Activated CD8-positive, alpha-beta memory T cell treated with anti-CD3 and anti-CD28 coated beads, Interleukin-2, amount 50 U/mL, for 48 hours (primary cell): Measurements from ENCODE around the gene FKBP2.

ENCODE experiments used
- DNase-seq: peaks from one replicate; pipeline ENCODE4 v3.0.0-alpha.2; 2020

FKBP2 gene

DNA sequence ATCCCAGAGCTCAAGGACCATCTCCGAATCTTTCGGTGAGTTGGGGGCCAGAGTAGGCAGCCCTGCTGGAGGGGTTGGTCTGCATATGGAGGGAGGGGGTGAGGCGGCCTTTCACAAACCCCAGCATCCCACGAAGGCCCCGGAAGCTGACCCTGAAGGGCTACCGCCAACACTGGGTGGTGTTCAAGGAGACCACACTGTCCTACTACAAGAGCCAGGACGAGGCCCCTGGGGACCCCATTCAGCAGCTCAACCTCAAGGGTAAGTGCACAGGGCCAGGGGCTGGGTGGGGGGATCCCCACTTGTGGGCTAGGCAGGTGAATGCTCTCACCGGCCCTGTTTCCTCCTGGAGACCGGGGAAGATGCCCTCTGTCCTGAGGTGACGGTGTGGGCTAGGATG, 21.1 kb upstream of the FKBP2 start:
- no peak for DNase-seq

DNA sequence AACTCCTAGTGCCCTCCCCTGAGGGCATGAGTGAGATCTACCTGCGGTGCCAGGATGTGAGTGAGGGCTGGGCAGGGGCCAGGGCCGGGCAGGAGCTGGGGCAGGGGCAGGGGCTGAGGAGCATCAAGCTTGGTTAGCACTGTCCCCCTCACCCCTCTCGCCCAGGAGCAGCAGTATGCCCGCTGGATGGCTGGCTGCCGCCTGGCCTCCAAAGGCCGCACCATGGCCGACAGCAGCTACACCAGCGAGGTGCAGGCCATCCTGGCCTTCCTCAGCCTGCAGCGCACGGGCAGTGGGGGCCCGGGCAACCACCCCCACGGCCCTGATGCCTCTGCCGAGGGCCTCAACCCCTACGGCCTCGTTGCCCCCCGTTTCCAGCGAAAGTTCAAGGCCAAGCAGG, 20.6 kb upstream of the FKBP2 start:
- no peak for DNase-seq

- no peak for DNase-seq
Measured at GRCh38 chr11:64220798-64221197, 20.1 kb upstream of the FKBP2 start.

DNA sequence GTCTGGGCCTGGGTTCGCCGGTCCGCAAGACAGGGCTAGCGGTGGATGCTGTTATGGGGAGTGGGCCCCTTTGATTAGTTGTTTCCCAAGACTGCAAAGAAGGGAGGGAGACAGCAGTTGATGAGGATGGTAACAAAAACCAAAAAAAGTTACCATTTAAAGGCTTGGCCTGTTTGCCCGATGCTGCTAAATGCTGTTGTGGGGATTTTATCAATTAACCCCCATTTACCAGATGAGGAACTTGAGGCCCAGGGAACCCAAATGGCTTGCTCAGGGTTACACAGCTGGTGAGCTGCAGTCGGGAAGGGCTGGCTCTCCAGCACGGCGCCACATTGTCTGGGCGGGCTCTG, 18.3 kb upstream of the FKBP2 start:
- no peak for DNase-seq

GRCh38 chr11:64223001-64223651, 17.8 kb upstream of the FKBP2 start:
- no peak for DNase-seq

DNA sequence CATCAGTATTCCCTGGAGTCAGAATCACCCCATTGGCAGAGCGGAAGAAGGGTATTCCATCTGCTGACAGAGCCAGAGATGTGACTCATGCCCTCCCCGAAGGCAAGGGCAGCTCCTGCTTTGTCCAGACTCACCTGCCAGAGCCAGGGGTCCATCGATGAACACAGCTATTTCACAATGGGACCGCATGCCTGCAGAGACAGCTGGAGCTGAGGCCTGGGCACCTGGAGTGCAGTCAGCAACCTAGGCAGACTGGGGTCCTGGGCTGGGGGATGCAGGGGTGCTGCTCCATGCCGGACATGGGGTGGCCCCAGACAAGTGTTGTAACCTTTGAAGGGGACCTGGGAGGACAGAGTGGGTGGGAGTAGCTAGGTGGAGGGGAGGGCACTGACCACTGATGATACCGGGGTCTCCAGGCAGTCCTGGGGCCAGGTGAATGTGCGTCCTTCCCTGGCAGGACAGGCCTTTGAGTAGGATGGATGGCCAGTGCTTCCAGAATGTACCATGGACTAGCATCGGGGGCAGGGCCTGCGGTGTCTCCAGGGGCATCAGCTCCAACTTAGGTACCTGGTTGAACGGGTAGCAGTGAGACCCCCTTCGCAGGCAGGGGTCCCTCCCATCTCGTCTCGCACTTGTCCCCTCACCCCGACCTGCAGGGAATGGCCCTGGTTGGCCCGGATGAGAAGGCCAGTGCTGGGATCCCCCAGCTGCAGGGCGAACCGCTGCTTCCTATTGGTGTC, 16.6 kb upstream of the FKBP2 start:
- no peak for DNase-seq

- peak; percentile 70 for DNase-seq
Measured at GRCh38 chr11:64224891-64225607, 15.8 kb upstream of the FKBP2 start.

DNA sequence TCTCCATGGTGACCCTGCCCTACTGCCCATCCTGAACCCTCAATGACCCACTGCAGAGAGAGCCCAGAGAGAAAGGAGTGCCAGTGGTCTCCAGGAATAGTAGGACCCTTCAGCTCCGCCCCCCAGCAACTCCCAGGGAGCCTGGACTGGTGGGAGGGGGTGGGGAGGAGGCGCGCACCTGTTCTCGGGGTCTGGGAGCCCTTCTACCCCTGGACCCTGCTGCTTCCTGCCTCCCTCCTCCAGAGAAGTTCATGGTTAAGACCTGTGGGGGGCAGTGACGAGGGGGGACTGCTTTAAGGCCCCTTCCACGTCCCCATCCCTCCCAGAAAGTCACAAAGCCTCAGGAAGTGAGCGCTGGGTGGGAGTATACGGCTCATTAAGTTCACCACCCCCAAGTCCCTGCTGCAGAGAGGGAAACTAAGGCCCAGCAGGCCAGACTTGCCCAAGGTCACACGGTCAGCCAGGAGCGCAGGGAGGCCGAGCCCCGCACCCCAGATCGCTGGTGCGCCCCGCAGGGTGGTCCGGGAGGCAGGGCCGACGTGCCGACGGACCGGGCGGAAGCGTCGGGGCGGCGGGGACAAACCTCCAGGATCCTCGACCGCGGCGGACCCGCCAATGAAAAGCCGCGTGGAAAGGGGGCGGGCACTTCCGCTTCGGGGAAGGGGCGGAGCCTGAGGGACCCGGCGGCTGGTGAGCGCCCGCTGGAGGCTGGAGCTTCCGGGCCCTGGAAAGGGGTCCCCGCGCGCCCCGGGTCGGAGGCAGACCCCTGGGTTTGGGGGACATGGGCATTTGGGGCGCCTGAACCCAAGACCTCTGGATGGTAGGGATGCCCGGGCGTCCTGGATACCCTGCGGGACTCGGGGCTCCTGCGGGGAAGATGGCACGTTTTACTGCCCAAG, 15.0 kb upstream of the FKBP2 start, which contains the start of the genes NUDT22 and TRPT1:
Gene NUDT22, plus strand, starts transcription at position 667 of the 899 bp plus-strand sequence. CDS start 379 bp downstream, outside the sequence.
Gene TRPT1, minus strand, starts transcription at position 579 of the 899 bp plus-strand sequence. Its CDS starts 326 bp downstream, at position 253.
- peak; percentile 98 for DNase-seq

- DNase-seq, result peak; percentile 84
Measured at GRCh38 chr11:64226507-64227051, 14.3 kb upstream of the FKBP2 start.

DNA sequence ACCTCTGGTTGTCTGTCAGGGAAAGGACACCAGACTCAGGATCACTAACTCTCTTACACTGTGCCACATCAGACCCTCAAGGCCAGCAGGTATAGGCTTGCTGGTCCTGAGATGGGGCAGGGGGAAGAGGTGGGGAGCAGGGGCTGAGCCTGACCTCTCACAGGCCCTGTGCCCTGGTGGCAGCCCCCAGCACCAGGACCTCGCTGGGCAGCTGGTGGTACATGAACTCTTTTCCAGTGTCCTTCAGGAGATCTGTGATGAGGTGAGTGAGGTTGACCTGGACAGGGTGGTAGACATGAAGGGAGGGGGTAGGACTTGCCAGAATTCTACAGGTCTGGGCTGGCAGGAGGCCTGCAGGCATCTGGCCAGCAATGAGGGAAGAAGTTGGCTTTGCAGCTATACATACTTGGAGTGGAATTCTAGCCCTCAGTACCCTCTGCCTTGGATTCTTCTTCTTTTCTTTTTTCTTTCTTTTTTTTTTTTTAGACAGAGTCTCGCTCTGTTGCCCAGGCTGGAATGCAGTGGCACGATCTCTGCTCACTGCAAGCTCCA, 13.4 kb upstream of the FKBP2 start:
- DNase-seq, result no peak

DNA sequence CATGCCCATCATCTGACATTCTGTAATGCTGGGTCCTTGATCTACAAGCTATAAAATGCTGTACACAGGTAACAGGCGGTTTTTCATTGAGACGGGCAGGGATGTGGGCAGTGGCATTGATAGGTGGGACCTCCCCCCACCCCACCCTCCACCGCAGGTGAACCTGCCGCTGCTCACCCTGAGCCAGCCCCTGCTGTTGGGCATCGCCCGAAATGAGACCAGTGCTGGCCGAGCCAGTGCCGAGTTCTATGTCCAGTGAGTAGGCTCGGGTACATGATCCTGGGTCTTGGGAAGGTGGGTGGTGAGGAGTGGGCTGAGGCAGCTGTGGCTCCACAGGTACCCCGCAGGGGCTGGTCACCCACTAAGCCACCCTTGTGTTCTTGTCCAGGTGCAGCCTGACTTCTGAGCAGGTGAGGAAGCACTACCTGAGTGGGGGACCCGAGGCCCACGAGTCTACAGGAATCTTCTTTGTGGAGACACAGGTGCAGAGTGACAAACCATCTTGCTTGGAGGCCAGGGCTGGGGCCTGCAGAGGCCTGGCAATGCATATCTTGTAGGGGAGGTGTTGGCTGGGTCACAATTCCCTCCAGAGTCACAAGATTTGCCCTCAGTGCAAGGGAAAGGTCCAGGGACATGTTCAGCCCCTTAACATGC, 11.7 kb upstream of the FKBP2 start:
- DNase-seq, result no peak

DNA sequence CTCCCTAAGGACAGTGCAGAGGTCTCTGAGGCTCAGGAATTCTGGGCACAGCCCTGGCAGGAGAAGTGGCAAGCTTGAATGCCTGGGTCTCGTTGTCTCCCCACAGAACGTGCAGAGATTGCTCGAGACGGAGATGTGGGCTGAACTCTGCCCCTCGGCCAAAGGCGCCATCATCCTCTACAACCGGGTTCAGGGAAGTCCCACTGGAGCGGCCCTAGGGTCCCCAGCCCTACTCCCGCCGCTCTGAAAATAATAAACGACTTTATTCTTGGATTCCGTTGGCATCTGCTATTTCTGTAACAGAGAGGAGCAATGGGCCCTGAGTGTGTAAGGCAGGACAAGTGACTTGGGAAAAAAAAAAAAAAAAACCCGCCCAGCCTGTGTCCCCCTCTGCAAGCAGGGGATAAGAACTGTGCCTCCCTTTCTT, 11.1 kb upstream of the FKBP2 start:
- no peak for DNase-seq

DNA sequence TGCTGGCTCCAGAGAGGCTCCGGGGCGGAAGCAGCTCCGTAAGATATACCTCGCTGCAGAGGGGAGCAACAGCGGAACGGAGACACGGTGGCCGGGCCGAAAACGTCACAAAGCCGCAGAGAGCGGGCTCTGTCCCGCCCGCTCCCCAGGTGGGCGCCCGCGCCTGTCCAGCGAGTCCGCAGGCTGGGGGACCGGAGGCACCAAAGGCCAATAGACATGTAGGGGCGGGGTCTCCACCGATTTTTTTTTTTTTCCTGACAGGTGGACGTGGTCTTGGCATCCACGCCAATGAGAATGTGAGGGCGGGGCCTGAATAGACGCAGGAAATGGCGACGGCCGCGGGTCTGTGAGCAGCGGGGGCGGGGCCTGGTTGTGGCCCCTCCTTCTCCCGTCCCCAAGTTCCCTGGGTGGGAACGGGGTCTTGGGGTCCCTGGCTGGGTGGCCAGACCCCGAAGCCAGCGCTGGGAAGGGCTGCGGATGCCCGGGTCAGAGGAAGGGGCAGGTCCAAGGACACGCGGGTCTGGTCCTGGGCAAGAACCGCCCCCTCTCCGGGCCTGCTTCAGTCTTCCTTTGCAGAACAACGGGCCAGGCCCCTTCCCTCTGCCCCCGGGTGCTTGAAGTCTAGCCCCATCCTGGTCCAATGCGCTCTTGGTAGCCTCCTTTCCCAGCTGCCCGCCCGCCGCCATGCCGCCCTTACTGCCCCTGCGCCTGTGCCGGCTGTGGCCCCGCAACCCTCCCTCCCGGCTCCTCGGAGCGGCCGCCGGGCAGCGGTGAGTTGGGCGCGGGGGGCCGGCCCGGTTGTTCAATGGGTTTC, 10.5 kb upstream of the FKBP2 start, which contains the start of gene DNAJC4:
Gene DNAJC4, plus strand, starts transcription at position 378 of the 814 bp plus-strand sequence. Its CDS starts 307 bp downstream, at position 685.
- DNase-seq, result peak; percentile 93

DNA sequence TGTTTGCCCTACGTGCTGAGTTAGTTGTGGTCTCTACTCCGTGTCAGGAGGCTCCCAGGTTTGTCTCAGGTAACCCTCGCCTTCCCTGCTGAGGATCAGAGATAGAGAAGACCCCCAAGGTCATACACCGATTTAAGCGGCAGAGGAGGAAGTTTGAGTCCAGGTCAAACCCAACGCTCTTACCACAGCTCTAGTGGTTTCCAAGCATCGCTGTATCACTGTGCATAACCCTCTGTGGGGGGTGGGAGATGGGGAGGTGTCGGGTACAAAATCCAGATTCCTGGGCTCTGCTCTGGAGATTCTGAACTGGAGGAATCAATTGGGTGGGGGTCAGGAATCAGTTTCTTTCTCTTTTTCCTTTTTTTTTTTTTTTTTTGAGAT, 9.9 kb upstream of the FKBP2 start:
- no peak for DNase-seq

- no peak for DNase-seq
Measured at GRCh38 chr11:64231546-64231945, 9.3 kb upstream of the FKBP2 start.

DNA sequence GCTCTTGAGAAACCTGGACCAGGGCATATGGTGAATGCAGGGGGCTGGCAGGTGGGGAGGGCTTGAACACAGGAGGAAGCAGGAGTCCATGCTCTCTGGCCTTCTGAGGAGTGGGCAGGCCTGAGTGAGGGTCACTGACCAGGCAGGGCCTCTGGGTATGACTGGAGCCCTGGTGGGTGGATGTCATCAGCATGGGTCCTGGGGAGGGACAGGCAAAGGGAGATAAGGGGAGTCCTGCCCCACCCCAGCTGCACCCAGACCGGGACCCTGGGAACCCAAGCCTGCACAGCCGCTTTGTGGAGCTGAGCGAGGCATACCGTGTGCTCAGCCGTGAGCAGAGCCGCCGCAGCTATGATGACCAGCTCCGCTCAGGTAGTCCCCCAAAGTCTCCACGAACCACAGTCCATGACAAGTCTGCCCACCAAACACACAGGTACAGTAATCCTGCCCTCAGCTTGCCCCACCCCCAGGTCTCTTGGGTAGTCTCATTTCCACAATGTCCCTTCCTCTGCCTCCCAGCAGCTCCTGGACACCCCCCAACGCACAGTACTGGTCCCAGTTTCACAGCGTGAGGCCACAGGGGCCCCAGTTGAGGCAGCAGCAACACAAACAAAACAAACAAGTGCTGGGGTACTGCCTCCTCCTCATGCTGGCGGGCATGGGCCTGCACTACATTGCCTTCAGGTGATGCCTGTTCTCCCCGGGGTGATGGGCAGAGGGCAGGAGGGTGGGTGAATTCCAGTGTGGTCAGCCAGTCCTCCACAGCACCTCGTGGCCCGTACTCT, 8.5 kb upstream of the FKBP2 start:
- DNase-seq, result no peak

GRCh38 chr11:64232967-64233315, 8.0 kb upstream of the FKBP2 start:
- no peak for DNase-seq

- DNase-seq, result peak; percentile 82
Measured at GRCh38 chr11:64233913-64234586, 6.8 kb upstream of the FKBP2 start, which contains the start of gene VEGFB. Gene VEGFB (plus strand): TSS chr11:64234584. CDS start chr11:64234834, 250 bp downstream.
